Central memory CD4-positive, alpha-beta T cell (primary cell): Measurements from ENCODE around the gene ARL5C.
A peak's percentile ranks its signal among the peaks of the same experiment; 100 is the strongest.

Experiments
- DNase-seq: peaks from one replicate; pipeline ENCODE4 v3.0.0; 2022
- total RNA-seq, 3 experiments: gene quantifications; one replicate each; lab custom pipeline; 2026; lab: John Stamatoyannopoulos, UW

ARL5C gene, protein sequence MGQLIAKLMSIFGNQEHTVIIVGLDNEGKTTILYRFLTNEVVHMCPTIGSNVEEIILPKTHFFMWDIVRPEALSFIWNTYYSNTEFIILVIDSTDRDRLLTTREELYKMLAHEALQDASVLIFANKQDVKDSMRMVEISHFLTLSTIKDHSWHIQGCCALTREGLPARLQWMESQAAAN
- total RNA-seq, result 0 to 0.22 (median 0.04) reads per million in 3 experiments

DNA sequence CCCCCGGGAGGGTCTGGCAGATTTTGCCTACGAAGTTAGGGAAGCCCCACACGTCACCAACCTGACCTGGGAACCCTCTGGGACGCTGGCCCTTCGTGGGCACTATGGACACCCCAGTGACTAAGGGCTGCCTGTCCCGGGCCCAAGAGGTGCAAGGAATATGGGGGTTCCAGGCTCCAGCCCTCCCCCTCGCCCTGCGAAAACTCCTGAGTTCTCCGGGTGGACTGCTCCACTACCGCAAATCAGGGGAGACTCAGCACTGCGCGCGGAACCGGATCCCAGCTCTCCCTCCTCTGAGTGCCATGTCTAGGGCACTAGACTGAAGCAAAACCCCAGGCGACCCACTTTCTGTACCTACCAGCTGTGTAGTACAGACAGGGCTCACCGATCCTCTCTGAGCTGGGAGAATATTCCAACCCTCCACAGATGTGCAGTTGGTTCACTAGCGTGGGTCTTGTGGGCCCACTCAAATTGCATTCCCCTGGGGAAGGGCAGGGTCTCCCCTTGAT, at the start of gene ARL5C:
TSS of gene ARL5C (minus strand) at position 321 of the 509 bp plus-strand sequence. CDS start 401 bp downstream, outside the sequence.
- DNase-seq, result no peak

DNA sequence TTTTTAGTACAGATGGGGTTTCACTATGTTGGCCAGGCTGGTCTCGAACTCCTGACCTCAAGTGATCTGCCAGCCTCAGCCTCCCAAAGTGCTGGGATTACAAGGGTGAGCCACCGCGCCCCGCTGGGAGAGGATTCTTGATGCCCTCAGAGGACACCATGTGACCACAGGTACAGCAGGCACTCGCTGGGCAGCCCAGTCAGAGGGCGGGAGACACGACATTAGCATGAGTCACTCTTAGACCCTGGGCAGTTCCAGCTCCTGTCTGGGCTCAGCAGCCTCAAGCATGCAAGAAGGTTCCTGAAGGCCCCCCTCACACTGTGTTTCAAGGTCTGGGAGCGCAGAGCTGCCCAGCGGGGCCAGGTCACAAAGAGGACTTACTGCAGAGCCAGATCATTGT, 47.9 kb upstream of the ARL5C start:
- no peak for DNase-seq

DNA sequence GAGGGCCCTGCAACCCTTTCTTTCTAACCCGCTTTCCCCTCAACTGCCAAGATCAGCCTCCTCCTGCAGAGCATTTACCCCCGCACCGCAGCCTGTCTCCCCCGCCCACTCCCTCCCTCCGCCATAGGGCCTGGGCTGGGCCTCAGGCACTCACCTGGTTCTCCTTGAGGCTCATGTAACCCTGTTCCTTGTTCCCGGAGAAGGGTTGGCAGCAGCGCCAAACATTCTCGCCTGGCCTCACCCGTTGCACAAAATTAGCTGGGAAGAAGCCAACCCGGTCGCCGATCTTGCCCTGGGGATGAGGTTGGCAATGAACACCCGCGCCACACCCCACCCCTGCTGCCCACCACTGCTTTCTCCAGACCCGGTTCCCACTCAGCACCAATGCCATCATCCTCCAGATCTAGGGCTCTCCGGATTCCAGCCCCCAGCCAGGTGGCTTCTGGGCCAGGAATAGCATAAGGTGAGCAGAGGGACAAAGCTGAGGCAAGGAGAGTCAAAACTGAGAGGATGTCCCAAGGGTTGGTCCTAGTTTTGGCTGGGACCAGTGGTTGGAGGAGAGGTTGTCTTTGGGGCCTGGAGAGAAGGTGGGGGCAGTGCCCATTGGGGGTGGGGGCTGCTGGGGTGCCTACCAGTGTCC, 47.0 kb upstream of the ARL5C start:
- DNase-seq, result no peak

DNA sequence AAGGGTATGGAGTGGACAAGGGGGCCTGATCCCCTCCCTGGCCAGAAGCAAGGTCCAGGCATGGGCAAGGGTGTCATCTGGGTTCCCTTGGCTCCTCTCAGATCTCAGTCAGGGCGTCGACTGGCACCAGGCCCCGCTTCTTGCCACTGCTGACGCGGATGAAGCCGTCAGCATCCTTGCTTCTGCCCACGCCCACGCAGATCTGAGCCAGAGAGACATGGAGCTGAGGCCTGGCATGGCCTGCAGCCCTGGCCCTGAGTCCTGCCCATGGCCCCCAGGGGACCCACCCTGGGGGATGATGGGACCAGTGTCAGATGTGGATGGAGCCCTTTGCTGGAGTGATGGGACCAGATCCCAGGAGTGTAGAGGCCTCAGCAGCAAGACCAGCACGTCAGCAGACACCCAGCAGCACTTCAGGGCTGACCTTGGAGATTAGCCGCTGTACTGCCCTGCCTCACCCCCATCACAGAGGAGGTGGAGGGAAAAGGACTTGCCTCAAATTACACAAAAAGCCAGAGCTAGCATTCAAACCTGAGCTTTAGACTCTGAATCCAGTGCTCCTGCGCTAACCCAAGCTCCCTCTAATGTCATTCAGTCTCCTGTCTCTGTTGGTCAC, 46.3 kb upstream of the ARL5C start:
- DNase-seq, result no peak

DNA sequence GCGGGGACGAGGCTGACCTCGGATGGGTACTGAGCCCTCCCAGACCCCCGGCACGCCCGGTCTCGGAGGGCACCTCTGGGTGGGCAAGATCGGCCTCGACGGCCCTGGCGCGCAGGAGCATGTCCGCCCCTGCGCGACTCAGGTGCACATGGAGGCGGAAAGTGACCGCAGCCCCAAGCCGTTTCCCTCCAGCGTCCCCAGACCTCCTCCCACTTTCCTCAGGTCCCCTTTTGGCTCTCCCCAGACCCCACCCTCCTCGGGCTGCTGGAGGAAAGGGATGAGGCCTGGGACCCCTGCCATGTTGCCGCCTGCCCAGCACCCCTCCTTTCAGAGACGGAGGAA, 44.1 kb upstream of the ARL5C start:
- no peak for DNase-seq

DNA sequence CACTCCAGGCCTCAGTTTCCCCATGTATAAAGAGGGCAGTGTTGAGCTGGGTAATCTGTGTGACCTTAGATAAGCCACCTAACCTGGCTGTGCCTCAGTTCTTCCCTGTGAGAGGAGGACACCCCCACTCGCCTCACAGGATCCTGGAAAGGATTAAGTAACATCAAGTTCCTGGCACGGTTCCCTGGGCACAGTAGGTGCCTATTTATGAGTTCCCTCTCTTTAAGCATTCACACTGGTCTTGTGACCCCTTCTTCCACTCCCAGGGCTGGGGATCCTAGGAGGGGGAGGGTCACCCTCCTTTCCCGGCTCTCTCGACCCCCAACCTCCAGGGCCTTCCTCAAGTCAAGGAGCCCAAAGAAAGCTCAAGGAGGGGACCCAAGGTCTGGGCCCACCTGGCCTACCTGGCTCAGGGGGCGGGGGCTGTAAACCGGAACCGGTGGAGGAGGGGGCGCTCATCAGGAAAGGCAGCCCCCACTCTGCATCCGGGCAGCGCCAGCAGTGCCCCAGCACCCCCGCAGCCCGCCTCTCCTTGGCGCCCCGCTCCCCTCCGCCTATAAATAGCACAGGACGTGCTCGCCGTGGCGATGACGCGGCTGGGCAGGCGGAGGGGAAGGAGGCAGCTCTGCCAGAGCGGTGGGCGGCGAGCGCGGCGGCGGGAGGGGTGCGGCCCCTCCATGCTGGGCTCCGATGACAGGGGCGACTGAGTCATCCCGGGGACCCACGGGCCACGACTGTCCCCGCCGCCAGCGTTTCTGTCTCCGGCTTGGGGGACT, 43.5 kb upstream of the ARL5C start:
- DNase-seq, result peak; percentile 58

DNA sequence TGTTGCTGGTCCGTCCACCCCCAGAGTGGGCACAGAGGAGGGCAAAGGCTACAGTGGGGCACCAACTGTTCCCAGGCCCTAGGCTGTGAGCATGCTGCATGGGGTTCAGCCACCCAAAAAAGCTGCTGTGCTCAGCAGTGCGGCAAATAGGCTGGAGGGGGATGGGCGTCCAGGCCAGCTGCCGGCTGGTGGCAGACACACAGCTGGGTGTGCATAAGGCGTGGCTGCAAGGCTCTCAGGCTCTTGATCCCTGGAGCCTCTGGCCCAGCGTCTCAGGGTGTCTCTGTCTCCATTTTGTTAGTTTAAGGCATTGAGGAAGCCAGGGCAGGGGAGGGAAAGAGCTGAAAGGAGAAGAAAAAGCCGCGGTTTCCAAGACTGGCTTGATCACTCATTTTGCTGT, 42.9 kb upstream of the ARL5C start:
- no peak for DNase-seq

DNA sequence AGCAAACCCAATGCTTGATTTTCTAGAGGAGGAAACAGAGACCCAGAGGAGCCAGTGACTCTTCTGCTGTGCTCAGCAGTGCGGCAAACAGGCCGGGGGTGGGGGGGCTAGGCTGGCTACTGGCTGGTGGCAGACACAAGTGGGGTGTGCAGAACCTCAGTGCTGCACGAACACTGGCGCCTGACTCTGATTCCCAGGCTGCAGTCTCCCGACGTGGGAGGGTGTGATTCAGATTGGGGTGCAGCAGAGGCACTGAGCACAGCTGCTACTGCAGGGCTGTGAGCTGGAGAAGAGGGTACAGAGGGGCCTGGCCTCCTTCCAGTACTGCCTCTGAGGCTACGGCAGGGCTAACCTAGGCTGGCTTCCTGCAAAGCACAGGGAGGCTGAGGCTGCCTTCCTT, 42.2 kb upstream of the ARL5C start:
- no peak for DNase-seq

DNA sequence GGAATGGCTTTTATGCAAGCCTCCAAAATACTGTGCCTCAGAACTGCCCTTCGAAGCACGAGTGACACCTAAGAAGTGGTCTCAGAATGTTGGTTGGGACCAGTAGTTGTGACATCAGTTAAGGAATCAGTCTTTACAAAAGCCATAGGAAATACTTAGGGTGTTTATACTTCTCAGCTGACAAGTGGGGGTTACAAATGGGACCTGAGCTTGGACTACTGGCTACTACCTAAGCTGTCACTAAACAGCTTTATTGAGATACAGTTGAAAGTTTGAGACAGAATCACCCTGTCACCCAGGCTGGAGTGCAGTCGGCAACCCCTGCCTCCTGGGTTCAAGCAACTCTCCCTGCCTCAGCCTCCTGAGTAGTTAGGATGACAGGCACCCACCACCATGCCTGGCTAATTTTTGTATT, 39.2 kb upstream of the ARL5C start:
- no peak for DNase-seq

DNA sequence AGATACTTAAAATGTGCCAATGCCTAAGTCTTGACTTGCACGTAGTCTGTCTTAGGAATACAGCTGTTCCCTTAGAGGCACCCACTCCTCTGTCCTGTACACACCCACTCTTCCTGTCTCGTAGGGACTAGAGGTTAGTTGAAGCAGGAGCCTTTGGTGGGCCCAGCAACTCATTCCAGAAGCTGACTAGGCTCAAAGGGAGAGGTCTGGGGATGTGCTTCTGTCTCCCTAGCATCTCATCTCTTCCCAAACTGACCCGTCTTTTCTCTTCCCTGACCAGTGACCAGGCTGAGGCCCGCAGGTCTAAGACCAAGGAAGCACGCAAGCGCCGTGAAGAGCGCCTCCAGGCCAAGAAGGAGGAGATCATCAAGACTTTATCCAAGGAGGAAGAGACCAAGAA, 38.3 kb upstream of the ARL5C start:
- no peak for DNase-seq

DNA sequence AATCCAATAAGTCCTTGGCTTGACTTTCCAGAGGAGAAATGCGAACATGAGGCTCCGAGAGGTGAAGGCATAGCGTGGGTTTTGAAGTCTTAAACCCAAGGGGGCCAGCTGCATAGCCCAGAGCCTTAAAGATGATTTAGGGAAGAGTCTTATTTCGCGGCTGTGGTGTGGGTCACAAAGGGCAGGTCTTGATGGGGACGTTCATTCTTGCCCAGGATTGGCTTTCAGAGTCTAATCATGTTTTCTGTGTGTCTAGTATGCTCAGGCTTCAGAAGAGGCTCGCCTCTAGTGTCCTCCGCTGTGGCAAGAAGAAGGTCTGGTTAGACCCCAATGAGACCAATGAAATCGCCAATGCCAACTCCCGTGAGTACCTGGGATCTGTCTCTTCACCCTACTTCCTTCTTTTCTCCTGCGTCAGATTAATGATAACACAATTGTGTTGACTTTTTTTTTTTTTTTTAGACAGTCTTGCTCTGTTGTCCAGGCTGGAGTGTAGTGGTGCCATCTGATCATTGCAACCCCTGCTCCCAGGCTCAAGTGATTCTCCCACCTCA, 35.1 kb upstream of the ARL5C start:
- no peak for DNase-seq

DNA sequence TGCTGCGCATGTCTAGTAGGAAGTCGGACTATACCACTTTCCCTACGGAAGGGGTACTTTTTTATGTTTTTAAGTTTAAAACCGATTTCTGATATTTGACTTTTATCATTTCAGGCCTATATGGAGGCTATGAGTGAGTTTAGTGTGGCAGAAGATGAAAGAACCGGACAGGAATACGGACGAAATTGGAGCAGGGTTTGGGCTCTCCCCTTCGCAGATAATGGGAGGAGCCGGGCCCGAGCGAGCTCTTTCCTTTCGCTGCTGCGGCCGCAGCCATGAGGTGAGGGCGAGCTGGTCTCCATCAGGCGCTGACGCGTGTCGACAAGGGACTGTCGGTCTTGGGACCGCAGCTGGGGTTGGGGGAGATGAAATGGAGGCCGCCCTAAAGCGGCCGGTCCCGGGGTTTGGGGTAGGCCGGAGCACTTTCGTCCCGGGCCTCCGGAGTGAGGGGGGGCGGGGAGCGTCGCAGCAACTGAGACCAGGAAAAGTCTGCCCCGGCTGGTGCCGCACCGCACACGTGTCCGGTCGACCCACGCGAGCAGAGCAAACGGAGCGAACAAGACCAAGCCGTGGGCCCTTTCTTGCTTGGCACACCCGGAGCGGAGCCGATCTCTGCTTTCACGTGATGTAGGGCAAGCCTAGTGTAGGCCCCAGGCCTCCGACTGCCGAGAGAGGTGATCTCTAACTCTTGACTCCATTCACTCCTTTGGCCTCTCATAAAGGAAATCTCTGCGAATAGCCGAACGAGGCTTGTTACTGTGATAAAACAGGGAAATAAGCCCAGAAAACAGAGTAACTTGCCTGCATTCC, 34.3 kb upstream of the ARL5C start, which contains the start of gene RPL19:
TSS of gene RPL19 (plus strand) at position 214 of the 810 bp plus-strand sequence. CDS start at position 276, 62 bp downstream.
- DNase-seq, result no peak

DNA sequence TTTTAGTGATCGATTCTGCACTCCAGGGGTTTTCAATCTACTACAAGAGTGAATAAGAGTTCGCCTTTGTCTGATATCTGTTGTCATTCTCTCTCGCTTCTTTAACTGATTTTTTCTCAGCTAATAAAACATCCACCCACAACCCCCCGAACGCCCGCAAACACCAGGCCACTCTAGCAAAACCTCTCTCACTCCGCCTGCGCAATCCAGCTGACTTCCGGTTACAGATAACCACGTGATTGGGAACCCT, 33.8 kb upstream of the ARL5C start:
- DNase-seq, result peak; percentile 88

DNA sequence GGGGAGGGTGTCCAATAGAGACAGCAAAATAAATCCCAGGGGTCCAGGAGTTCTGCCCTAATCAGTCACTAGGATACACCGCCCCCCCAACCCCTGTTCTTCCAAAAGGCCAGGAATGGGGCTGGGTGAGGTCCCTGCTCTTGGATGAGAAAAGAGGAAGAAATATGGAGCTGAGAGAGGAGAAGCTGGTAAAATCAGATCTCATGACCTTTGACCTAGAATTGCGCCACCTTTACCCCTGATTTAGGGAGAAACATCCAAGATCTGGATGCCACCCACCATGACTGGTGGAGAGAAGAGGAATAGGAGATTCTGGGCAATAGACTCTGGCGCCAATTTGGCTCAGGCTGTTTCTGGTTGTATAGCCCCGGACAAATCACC, 32.2 kb upstream of the ARL5C start:
- no peak for DNase-seq

DNA sequence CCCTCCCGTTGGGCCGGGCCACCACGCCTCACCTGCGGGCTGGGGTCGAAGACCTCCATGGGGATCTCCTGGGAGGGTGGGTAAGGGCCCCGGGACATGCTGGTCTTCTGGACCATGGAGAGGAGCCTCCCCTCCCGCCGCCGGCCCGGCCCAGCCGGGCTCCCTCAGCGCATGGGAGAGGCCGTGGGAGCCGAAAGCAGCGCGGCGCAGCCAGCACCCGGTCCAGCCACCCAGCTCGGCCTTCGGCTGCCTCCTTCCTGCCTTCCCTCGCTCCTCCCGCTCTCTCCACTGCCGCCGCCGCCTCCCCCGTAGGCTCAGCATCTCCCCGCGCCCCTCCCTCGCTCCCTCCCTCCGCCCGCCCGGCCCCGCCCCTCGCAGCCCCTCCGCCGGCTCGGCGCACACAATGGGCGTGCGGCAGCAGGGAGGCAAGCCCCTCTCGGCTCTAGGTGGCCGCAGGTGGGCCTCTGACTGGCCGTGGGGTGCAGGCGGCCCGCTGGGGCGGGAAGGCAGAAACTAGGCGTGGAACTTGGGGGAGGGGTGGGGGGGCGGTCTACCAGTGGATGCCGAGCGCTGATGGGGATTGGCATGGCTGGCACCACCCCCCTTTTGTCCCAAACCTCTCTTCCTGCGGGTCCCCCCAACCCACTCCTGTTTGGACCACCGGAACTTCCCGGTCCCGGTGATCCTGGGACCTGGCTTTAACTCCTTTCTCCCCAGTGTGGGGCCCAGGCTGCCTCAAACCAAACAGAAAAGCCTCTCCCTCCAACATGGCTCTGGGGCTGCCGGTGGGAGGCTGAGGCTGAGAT, 31.6 kb upstream of the ARL5C start, which contains the start of gene CACNB1:
TSS of gene CACNB1 (minus strand) at position 290 of the 806 bp plus-strand sequence. CDS start at position 116, 174 bp downstream.
- peak; percentile 52 for DNase-seq

DNA sequence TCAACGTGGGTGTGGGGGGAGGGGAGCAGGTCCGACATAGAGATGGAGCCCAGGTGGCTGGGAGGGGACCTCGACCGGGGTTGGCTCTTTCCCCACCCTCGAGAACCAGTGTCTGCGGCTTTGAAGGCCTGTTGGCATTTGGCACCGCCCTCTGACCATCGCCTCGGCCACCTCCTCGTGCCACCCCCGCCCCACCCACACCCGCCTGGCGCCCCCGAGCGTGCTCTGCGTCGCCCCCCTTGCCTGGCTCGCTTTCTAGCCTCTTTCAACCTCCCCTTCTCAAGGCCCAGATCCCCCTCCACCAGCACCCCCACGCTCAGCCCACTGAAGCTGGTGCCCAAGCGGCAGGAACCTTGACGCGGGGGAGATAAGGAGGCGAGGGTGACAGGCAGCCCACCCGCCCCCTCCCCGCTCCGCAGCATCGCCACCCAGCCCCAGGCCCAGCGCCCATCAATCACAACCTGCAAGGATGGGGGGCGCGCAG, 30.9 kb upstream of the ARL5C start:
- DNase-seq, result no peak

DNA sequence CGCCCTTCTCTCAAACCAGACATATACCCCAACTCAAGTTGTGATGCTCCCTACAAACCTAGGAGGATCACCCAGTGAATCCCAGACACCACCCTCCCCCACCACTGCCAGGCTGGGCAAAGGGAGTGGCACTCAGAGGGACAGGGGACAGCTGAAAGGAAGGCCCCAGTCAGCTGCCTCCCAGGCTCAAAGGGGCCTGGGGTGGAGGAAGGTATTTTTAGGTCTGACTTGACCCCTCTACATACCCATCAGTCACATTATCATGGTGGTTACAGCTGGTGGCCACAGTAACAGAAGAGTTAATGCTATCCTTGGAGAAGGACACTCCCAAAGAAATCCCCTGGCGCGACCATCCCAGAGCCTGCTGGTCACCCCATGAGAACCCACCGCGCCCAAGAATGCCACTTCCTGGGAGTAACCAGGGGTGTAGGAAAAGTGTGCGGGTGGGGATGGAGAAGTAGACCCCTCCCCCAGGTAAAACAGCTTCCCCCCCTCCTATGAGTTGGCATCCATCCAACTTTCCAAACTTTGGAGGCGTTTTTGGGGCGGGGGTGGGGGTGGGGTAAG, 30.4 kb upstream of the ARL5C start:
- DNase-seq, result no peak

DNA sequence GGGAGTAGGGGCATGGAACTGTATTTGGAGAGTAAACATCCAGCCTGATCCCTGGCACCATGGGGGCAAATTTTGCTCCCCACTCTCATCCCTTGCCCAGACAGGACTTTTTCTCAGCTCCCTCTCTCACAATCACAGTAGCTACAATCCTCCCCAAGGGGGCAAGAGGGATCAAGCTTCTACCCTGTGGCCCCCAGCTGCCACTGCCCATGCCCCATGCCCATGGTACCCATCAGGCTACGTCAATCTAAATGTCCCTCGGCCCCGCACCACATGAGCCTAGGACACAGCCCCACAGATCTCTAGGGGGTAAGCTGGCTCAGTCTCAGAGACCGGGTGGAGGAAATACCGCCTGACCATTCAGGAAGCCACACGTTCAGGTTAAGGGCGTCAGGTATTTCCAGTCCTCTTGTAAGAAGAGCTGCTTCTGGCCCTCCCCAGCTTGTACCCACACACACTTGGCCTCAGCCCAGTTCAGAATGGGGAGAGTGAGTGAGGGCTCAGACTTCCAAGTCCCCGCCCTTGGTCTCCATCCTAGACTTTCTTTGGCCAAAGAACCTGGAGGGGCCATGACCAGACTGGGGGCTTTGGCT, 29.7 kb upstream of the ARL5C start:
- DNase-seq, result no peak

DNA sequence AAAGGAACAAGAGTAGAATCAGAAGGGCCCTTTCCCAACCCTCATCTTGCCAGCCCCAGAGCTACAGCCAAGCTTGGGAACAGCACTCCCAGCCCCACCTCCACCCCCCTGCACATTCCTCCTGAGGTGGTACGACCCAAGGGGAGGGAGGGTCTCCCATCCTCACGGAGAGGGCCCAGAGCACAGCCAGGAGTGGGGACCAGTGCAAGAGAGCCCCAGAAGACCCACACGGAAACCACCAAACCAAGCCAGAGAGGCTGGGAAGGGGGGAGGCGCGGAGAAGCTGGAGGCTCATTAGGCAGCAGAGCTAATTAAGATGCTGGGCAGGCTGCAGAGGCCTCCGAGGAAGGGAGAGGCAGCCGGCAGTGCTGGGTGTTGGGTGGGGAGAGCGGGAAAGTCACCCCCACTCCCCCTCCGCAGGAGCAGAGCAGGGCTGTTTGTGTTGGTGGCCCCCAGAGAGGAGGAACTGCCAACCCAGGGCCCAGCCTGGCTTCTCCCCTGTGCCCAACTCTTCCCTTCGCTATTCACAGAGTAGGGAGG, 29.1 kb upstream of the ARL5C start:
- DNase-seq, result no peak
